NCI-H345 treated with DMSO at 0.1 percent for 48 hours (cell line): Measurements from ENCODE around the gene H2AZ2.
A peak's percentile ranks its signal among the peaks of the same experiment; 100 is the strongest.
"Not testable (repeated sequence)": the region's sequence is repeated elsewhere in the genome, so short reads cannot be mapped to it uniquely, and the experiment has no call there.

Source experiments
- DNase-seq: peaks from one replicate; lab custom pipeline; 2025; ENCODE audit not compliant: unreplicated experiment; lab: John Stamatoyannopoulos, UW

H2AZ2 gene

DNA sequence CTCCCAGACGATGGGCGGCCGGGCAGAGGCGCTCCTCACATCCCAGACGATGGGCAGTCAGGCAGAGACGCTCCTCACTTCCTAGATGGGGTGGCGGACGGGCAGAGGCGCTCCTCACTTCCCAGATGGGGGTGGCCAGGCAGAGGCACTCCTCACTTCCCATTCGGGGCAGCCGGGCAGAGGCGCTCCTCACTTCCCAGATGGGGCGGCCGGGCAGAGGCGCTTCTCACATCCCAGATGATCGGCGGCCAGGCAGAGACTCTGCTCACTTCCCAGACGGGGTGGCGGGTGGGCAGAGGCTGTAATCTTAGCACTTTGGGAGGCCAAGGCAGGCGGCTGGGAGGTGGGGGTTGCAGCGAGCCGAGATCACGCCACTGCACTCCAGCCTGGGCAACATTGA, 24.0 kb upstream of the H2AZ2 start:
- not testable (repeated sequence) for DNase-seq

DNA sequence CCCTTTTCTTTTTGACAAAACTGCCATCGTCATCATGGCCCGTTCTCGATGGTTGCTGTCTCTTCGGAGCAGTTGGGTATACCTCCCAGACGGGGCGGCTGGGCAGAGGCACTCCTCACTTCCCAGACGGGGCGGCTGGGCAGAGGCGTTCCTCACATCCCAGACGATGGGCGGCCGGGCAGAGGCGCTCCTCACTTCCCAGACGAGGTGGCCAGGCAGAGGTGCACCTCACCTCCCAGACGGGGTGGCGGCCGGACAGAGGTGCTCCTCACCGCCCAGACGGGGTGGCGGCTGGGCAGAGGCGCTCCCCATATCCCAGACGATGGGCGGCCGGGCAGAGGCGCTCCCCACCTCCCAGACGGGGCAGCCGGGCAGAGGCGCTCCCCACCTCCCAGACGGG, 22.9 kb upstream of the H2AZ2 start:
- DNase-seq, result not testable (repeated sequence)

- DNase-seq, result not testable (repeated sequence)
These were observed 22.4 kb upstream of the H2AZ2 start for GRCh38 chr7:44870336-44870735.

GRCh38 chr7:44867073-44867995, 19.4 kb upstream of the H2AZ2 start:
- DNase-seq, result no peak

DNA sequence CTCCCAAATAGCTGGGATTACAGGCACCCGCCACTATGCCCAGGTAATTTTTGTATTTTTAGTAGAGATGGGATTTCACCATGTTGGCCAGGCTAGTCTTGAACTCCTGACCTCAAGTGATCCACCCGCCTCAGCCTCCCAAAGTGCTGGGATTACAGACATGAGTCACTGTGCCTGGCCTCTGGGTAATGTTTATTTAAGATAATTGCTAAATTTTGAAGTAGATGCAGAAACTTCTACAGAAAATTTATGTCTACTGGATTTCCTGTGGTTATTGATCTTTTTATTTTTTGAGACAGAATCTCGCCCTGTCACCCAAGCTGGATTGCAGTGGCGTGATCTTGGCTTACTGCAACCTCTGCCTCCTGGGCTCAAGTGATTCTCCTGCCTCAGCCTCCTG, 14.1 kb upstream of the H2AZ2 start:
- not testable (repeated sequence) for DNase-seq

DNA sequence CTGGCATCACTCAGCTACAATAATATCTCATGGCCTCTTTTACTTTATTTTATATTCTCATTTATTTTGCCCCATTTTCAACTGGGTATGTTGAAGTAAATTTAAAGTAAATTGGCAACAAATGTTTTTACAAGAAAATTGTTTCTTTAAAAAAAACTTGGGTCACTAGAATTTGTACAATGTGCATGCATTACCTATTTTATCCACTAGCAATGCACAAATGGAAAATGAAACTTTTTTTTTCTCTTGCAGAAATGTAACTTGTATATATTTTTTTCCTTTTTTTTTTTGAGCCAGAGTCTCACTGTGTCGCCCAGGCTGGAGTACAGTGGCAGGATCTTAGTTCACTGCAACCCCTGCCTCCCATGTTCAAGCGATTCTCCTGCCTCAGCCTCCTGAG, 10.3 kb upstream of the H2AZ2 start:
- DNase-seq, result no peak

GRCh38 chr7:44854644-44855364, 6.9 kb upstream of the H2AZ2 start:
- no peak for DNase-seq

DNA sequence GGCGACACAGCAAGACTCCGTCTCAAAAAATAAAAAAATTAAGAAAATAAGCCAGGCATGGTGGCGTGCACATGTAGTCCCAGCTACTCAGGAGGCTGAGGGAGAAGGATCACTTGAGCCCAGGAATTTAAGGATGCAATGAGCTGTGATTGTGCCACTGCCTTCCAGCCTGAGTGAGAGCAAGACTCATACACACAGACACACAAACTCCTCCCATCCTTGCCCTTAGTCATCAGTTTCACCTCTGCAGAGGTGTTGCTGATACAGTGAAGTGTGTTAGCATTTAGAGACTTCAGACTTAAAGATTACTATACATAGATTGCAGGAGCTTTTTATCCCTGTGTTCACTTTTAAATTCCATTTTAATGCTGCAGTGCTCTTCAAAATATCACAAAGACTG, 5.5 kb upstream of the H2AZ2 start:
- DNase-seq, result no peak

GRCh38 chr7:44852590-44852989, 4.7 kb upstream of the H2AZ2 start:
- DNase-seq, result no peak

DNA sequence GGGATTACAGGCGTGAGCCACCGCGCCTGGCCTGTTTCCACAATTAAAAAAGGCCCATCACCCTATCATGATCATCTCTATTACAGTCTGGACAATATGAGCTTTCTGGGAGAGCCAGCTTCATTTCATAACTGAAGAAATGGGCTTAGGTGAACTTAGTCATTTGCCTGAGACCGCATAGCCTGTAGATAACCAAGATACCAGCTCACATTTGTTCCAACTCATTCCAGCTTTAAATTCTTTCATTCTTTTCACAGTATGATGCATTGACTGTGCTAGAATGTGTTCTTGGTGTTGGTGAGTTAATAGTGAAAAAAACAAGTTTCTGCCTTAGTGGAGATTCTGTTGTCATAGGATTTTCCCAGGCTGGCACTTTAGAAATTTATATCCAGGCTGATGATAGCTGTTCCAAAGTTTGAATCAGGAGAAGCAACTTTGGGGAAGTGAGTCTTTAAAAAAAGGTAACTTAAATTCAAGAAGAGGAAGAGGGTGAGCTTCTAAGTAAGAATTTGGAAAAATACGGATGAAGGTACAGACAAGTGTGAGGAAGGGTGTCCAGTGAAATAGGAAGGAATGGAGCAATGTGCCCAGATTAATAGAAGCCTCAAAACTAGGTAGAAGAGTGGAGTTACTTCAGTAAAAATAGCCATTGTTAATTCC, 2.1 kb upstream of the H2AZ2 start:
- DNase-seq, result no peak

DNA sequence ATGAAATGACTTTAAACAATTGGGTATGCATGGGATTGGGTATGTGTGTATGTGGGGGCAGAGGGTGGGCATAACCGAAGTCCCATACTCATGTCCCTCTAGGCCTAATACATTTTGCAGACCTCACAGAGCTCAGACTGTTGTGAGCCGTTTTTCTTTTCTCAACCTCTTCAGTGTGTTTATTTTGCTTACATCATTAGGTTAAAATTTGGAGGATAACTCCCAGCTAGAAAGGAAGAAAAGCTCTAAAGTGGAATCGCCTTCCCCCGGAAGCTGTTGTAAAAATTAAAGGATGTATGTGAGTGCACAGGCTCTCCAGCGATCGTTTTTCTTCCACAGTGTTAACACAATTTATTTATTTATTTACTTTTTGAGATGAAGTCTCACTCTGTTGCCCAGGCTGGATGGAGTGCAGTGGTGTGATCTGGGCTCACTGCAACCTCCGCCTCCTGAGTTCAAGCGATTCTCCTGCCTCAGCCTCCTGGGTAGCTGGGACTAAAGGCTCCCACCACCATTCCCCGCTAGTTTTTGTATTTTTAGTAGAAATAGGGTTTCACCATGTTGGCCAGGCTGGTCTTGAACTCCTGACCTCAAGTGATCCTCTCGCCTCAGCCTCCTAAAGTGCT, 1.5 kb upstream of the H2AZ2 start:
- DNase-seq, result no peak

DNA sequence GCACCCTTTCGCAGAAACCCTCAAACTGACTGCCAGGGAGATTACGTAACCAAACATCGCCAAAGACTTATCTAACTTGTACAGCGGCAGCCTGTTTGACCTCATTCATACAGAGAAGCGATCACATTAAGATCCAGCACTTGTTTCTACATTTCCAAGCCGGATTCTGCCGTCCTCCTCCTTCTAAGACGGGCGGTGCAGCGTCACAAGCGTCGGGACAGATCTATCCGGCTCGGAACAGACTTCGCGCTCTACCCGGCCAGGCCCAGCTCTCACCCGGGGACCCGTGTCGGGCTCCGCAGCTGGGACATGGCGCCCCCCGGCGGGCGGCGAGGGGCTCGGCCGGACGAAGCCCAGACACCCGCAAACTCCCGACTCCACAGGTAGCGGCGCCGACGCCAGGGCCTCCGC, 373 bp downstream of the H2AZ2 start:
- DNase-seq, result peak; percentile 82

- DNase-seq, result no peak
These were observed 925 bp downstream of the H2AZ2 start for GRCh38 chr7:44846816-44847508.

- DNase-seq, result not testable (repeated sequence)
These were observed 1.5 kb downstream of the H2AZ2 start for GRCh38 chr7:44846390-44846789.

DNA sequence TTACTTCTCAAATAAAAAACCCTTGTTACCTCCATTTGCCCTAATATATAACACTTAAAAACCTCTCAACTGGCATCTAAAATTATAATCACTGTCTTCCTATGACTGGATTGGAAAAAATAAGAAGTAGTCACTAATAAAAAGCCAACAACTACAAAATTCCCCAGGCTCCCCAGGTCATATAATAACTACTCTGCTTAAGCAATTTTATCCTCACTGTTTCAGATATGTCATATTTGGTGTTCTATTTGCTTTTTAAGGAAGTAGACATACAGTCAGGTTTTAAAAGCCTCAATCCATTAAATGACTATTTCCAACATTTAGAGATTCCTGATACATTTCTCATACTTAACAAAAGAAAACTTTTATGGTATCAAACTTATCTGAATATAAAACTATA, 2.4 kb downstream of the H2AZ2 start:
- no peak for DNase-seq

DNA sequence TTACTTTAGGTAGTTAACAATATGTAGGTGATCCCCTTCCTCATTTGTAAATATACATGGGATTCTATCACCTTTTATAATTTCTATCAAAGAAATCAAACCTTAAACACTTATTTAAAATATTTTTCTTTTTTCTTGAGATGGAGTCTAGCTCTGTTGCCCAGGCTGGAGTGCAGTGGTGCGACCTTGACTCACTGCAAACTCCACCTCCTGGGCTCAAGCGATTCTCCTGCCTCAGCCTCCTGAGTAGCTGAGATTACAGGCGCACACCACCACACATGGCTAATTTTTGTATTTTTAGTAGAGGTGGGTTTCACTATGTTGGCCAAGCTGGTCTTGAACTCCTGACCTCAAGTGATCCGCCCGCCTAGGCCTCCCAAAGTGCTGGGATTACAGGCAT, 4.4 kb downstream of the H2AZ2 start:
- DNase-seq, result not testable (repeated sequence)

DNA sequence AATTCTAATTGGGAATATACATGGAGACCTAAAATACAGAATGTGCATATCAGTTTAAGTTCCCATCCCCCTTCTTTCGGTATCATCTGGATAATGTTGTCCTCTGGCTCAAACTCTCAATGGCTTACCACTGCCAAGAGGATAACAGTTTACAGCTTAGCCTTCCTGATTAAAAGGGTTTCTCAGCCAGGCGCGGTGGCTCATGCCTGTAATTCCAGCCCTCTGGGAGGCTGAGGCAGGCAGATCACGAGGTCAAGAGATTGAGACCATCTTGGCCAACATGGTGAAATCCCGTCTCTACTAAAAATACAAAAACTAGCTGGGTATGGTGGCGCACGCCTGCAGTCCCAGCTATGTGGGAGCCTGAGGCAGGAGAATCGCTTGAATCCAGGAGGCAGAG, 5.2 kb downstream of the H2AZ2 start:
- DNase-seq, result not testable (repeated sequence)

GRCh38 chr7:44838751-44839150, 9.1 kb downstream of the H2AZ2 start:
- no peak for DNase-seq

- no peak for DNase-seq
These were observed 20.3 kb downstream of the H2AZ2 start for GRCh38 chr7:44827567-44827966.

GRCh38 chr7:44824894-44825526, 22.9 kb downstream of the H2AZ2 start:
- no peak for DNase-seq
